WTC11 (cell line): ENCODE data around the gene SCGB1C1. TPM values are rescaled to one million over a fixed set of nuclear protein-coding genes. Genes with fewer than 3 reads are reported as not detected.
A peak's percentile ranks its signal among the peaks of the same experiment; 100 is the strongest.

Experiments
- ATAC-seq: fragments of 200-7000 bp; cut with Tn5 transposase; 2 replicates; pipeline ENCODE4 v1.10.0; 2021; ENCODE audit warnings: mild to moderate bottlenecking, moderate library complexity
- CTCF ChIA-PET: fragments of 300-600 bp; sonication (Branson Sonifier 250); formaldehyde crosslinking; loops from one replicate; lab custom pipeline; 2021; ENCODE audit warnings: antibody characterized with exemption; lab: Charles Lee
- POLR2A ChIA-PET: fragments of 350-600 bp; sonication (Branson Sonifier 250); formaldehyde crosslinking; loops from one replicate; lab custom pipeline; 2021; ENCODE audit warnings: antibody characterized with exemption; lab: Charles Lee
- DNase-seq: peaks from one replicate; pipeline ENCODE4 v3.0.0; 2021; ENCODE audit warnings: low spot score
- H3K27ac Mint-ChIP-seq: 2 replicates; pipeline ENCODE4 v1.8.0; 2021; ENCODE audit warnings: mixed read lengths
- H3K27me3 Mint-ChIP-seq: 2 replicates; pipeline ENCODE4 v1.8.0; 2021; ENCODE audit warnings: low read depth, mild to moderate bottlenecking, moderate library complexity, mixed read lengths
- H3K36me3 Mint-ChIP-seq: 2 replicates; pipeline ENCODE4 v1.8.0; 2021; ENCODE audit warnings: mixed read lengths
- H3K4me1 Mint-ChIP-seq: 2 replicates; pipeline ENCODE4 v1.8.0; 2022; ENCODE audit warnings: mixed read lengths
- H3K4me3 Mint-ChIP-seq: 2 replicates; pipeline ENCODE4 v1.8.0; 2021; ENCODE audit warnings: mild to moderate bottlenecking, moderate library complexity, mixed read lengths
- H3K9me3 Mint-ChIP-seq: 2 replicates; pipeline ENCODE4 v1.8.0; 2021; ENCODE audit warnings: mixed read lengths
- ELF4 ChIP-seq: sonication (generic); formaldehyde crosslinking; IDR thresholded peaks from 2 replicates; pipeline ENCODE4 v1.8.1; 2022; ENCODE audit warnings: low read depth, mild to moderate bottlenecking, moderate library complexity, missing genetic modification reagents
- FOXP1 ChIP-seq: sonication (generic); formaldehyde crosslinking; IDR thresholded peaks from 2 replicates; pipeline ENCODE4 v1.8.0; 2022; ENCODE audit warnings: missing genetic modification reagents, mild to moderate bottlenecking, moderate library complexity, borderline replicate concordance
- NR2C2 ChIP-seq: sonication (generic); formaldehyde crosslinking; IDR thresholded peaks from 2 replicates; pipeline ENCODE4 v1.8.0; 2022; ENCODE audit warnings: mild to moderate bottlenecking, missing genetic modification reagents
- PRRX2 ChIP-seq: fragments of 250-450 bp; sonication (Bioruptor Pico); IDR thresholded peaks from 2 replicates; pipeline ENCODE4 v1.8.0; 2021; ENCODE audit warnings: mild to moderate bottlenecking
- RORB ChIP-seq: fragments of 250-450 bp; sonication (Bioruptor Pico); IDR thresholded peaks from 2 replicates; pipeline ENCODE4 v1.9.0; 2021; ENCODE audit warnings: mild to moderate bottlenecking
- SMAD3 ChIP-seq: sonication (generic); formaldehyde crosslinking; IDR thresholded peaks from 2 replicates; pipeline ENCODE4 v1.8.0; 2022; ENCODE audit warnings: missing genetic modification reagents, mild to moderate bottlenecking, borderline replicate concordance
- SMAD4 ChIP-seq: sonication (generic); formaldehyde crosslinking; IDR thresholded peaks from 2 replicates; pipeline ENCODE4 v1.8.0; 2022; ENCODE audit warnings: mild to moderate bottlenecking, missing genetic modification reagents
- TEAD4 ChIP-seq: sonication (generic); formaldehyde crosslinking; IDR thresholded peaks from 2 replicates; pipeline ENCODE4 v1.8.0; 2022; ENCODE audit warnings: mild to moderate bottlenecking, missing genetic modification reagents
- ZBTB21 ChIP-seq: sonication (generic); formaldehyde crosslinking; IDR thresholded peaks from 2 replicates; pipeline ENCODE4 v1.8.1; 2023; ENCODE audit warnings: mild to moderate bottlenecking, missing genetic modification reagents, borderline replicate concordance
- ZNF219 ChIP-seq: sonication (generic); formaldehyde crosslinking; IDR thresholded peaks from 2 replicates; pipeline ENCODE4 v1.8.0; 2023; ENCODE audit warnings: missing genetic modification reagents, mild to moderate bottlenecking, borderline replicate concordance
- ZNF396 ChIP-seq: fragments of 250-450 bp; sonication (Bioruptor Pico); IDR thresholded peaks from 2 replicates; pipeline ENCODE4 v1.8.0; 2021; ENCODE audit warnings: mild to moderate bottlenecking, moderate library complexity, borderline replicate concordance
- total RNA-seq: library from RNA; stranded (reverse); gene quantifications from 3 replicates; pipeline ENCODE4 v1.2.3, GENCODE V29; 2021
- TF ChIP-seq, protein P1 (sequence below): sonication (generic); formaldehyde crosslinking; IDR thresholded peaks from 2 replicates; pipeline ENCODE4 v1.8.1; 2022; ENCODE audit warnings: low read depth, mild to moderate bottlenecking, moderate library complexity, missing genetic modification reagents, borderline replicate concordance
- TF ChIP-seq, protein P2 (sequence below): sonication (generic); formaldehyde crosslinking; IDR thresholded peaks from 2 replicates; pipeline ENCODE4 v1.8.1; 2022; ENCODE audit warnings: missing genetic modification reagents, borderline replicate concordance
- TF ChIP-seq, protein P3 (sequence below): sonication (generic); formaldehyde crosslinking; IDR thresholded peaks from 2 replicates; pipeline ENCODE4 v1.8.1; 2023; ENCODE audit warnings: mild to moderate bottlenecking, moderate library complexity, missing genetic modification reagents
- TF ChIP-seq, protein P4 (sequence below): fragments of 250-450 bp; sonication (Bioruptor Pico); conservative IDR thresholded peaks from 2 replicates; pipeline ENCODE4 v1.9.0; 2021; ENCODE audit warnings: mild to moderate bottlenecking
- TF ChIP-seq, protein P5 (sequence below): sonication (generic); formaldehyde crosslinking; IDR thresholded peaks from 2 replicates; pipeline ENCODE4 v1.8.0; 2023; ENCODE audit warnings: missing genetic modification reagents, mild to moderate bottlenecking, borderline replicate concordance
- TF ChIP-seq, protein P6 (sequence below): sonication (generic); formaldehyde crosslinking; conservative IDR thresholded peaks from 2 replicates; pipeline ENCODE4 v1.8.1; 2022; ENCODE audit warnings: mild to moderate bottlenecking, missing genetic modification reagents
- TF ChIP-seq, protein P7 (sequence below): sonication (generic); formaldehyde crosslinking; IDR thresholded peaks from 2 replicates; pipeline ENCODE4 v1.8.0; 2022; ENCODE audit warnings: mild to moderate bottlenecking, missing genetic modification reagents
- TF ChIP-seq, protein P8 (sequence below): sonication (generic); formaldehyde crosslinking; IDR thresholded peaks from 2 replicates; pipeline ENCODE4 v1.8.0; 2022; ENCODE audit warnings: mild to moderate bottlenecking, missing genetic modification reagents
- TF ChIP-seq, protein P9 (sequence below): fragments of 200-600 bp; IDR thresholded peaks from 2 replicates; pipeline ENCODE4 v1.8.0; 2022; ENCODE audit warnings: antibody characterized with exemption

SCGB1C1 gene
- total RNA-seq, 1 experiment from 2014 or later, result not detected

DNA sequence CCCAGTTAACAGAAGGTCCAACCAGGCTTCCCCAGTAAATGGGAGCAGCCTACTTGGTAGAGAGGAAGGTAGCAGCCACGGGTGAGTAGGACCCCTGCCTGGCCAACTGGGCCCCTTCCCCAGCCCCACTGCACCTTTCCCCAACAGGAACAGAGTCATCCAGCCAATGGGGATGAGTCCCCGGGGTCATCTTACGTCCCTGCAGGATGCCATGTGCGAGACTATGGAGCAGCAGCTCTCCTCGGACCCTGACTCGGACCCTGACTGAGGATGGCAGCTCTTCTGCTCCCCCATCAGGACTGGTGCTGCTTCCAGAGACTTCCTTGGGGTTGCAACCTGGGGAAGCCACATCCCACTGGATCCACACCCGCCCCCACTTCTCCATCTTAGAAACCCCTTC is 21.2 kb downstream of the SCGB1C1 start:
- no peak for ATAC-seq
- ChIA-PET CTCF (interaction anchor here (3.2 kb wide), 1 partner anchor 37 kb away, joined by 10 read pairs; no protein-coding TSS in a partner anchor), POLR2A (no interaction called here)
- H3K4me1 Mint-ChIP-seq, result 0 out of 2 replicates have a peak, but pooled peaks cover 4% of the 10 kb centered on the region
- H3K36me3 Mint-ChIP-seq, result peaks cover 38% of the 10 kb centered on the region
- no peak overlapping the region for H3K27ac Mint-ChIP-seq
- H3K4me3 Mint-ChIP-seq, result no peak overlapping the region
- no peaks in the 10 kb centered on the region for H3K9me3 Mint-ChIP-seq
- H3K27me3 Mint-ChIP-seq, result no peaks in the 10 kb centered on the region
- no peak for DNase-seq
- TF ChIP-seq, protein P1, sequence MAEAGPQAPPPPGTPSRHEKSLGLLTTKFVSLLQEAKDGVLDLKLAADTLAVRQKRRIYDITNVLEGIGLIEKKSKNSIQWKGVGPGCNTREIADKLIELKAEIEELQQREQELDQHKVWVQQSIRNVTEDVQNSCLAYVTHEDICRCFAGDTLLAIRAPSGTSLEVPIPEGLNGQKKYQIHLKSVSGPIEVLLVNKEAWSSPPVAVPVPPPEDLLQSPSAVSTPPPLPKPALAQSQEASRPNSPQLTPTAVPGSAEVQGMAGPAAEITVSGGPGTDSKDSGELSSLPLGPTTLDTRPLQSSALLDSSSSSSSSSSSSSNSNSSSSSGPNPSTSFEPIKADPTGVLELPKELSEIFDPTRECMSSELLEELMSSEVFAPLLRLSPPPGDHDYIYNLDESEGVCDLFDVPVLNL (CRISPR knock-in tag), result no peak
- no peak for TF ChIP-seq RORB (CRISPR knock-in tag)
- no peak for TF ChIP-seq PRRX2
- no peak for TF ChIP-seq SMAD4 (CRISPR knock-in tag)
- TF ChIP-seq ZBTB21 (CRISPR knock-in tag), result no peak
- no peak for TF ChIP-seq ELF4 (CRISPR knock-in tag)
- TF ChIP-seq, protein P2, sequence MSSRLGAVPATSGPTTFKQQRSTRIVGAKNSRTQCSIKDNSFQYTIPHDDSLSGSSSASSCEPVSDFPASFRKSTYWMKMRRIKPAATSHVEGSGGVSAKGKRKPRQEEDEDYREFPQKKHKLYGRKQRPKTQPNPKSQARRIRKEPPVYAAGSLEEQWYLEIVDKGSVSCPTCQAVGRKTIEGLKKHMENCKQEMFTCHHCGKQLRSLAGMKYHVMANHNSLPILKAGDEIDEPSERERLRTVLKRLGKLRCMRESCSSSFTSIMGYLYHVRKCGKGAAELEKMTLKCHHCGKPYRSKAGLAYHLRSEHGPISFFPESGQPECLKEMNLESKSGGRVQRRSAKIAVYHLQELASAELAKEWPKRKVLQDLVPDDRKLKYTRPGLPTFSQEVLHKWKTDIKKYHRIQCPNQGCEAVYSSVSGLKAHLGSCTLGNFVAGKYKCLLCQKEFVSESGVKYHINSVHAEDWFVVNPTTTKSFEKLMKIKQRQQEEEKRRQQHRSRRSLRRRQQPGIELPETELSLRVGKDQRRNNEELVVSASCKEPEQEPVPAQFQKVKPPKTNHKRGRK, result no peak
- TF ChIP-seq ZNF396 (CRISPR knock-in tag), result no peak
- TF ChIP-seq ZNF219 (CRISPR knock-in tag), result no peak
- TF ChIP-seq, protein P3, sequence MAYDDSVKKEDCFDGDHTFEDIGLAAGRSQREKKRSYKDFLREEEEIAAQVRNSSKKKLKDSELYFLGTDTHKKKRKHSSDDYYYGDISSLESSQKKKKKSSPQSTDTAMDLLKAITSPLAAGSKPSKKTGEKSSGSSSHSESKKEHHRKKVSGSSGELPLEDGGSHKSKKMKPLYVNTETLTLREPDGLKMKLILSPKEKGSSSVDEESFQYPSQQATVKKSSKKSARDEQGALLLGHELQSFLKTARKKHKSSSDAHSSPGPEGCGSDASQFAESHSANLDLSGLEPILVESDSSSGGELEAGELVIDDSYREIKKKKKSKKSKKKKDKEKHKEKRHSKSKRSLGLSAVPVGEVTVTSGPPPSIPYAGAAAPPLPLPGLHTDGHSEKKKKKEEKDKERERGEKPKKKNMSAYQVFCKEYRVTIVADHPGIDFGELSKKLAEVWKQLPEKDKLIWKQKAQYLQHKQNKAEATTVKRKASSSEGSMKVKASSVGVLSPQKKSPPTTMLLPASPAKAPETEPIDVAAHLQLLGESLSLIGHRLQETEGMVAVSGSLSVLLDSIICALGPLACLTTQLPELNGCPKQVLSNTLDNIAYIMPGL, result no peak
- TF ChIP-seq SMAD3 (CRISPR knock-in tag), result no peak

DNA sequence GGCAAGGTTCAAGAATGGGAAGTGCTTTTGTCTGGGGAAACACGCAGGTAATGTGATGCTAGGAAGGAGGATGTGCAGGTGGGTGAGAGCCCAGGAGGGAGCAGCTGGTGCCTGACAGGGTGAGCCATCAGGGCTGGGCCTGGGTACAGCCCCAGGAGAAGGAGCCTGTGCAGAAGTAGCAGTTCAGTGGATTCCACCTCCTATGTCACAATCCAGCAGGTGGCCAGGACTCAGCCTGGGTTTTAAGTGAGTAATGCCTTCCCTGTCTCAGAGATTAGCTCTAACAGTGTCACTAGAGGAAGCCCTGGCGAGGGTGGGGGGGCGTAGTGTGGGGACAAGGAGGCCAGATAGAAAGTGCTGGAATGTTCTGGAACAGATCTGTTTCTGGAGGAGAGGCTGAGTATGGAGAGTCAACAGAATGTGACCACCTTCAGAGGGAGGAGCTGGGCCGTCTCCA is 22.7 kb downstream of the SCGB1C1 start:
- Mint-ChIP-seq H3K27me3 (no peaks in the 10 kb centered on the region), H3K9me3 (no peaks in the 10 kb centered on the region), H3K4me3 (no peak overlapping the region), H3K4me1 (no peaks in the 10 kb centered on the region), H3K36me3 (peaks cover 29% of the 10 kb centered on the region), H3K27ac (0 out of 2 replicates have a peak overlapping the region, but pooled peaks have one; percentile 36)
- ChIA-PET POLR2A (no interaction called here), CTCF (interaction anchor here (0.7 to 1.3 kb wide), 3 partner anchors 35 to 175 kb away, joined by 3 to 5 read pairs (median 3); no protein-coding TSS in a partner anchor)
- ATAC-seq (no peak; the same call in 1 of the 2 replicates), DNase-seq (no peak)
- TF ChIP-seq, protein P4, sequence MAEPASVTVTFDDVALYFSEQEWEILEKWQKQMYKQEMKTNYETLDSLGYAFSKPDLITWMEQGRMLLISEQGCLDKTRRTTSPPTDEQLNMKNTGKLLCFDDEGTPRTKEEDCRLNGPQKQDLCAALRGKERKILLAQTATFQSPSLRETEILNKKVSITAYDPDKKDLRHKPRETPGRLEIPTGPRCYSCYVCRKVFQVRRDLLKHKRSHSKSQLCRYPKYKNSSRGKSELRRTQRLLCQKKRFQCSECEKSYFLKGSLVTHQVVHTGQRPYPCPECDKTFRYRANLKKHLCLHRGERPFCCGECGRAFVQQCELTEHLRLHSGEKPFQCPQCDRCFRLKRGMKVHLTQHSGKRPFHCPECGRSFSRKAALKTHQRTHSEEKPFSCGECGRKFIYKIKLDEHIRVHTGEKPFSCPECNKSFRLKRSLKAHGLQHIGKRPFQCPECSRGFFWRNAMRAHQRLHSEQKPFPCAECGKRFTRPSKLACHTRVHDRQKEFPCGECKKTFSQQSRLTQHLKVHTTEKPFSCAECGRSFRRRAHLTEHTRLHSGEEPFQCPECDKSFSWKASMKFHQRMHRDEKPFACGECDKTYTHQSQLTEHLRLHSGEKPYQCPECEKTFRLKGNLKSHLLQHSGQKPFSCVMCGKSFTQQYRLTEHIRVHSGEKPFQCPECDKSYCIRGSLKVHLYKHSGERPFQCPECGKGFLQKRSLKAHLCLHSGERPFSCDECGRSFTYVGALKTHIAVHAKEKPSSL (CRISPR knock-in tag), result no peak
- TF ChIP-seq, protein P5, sequence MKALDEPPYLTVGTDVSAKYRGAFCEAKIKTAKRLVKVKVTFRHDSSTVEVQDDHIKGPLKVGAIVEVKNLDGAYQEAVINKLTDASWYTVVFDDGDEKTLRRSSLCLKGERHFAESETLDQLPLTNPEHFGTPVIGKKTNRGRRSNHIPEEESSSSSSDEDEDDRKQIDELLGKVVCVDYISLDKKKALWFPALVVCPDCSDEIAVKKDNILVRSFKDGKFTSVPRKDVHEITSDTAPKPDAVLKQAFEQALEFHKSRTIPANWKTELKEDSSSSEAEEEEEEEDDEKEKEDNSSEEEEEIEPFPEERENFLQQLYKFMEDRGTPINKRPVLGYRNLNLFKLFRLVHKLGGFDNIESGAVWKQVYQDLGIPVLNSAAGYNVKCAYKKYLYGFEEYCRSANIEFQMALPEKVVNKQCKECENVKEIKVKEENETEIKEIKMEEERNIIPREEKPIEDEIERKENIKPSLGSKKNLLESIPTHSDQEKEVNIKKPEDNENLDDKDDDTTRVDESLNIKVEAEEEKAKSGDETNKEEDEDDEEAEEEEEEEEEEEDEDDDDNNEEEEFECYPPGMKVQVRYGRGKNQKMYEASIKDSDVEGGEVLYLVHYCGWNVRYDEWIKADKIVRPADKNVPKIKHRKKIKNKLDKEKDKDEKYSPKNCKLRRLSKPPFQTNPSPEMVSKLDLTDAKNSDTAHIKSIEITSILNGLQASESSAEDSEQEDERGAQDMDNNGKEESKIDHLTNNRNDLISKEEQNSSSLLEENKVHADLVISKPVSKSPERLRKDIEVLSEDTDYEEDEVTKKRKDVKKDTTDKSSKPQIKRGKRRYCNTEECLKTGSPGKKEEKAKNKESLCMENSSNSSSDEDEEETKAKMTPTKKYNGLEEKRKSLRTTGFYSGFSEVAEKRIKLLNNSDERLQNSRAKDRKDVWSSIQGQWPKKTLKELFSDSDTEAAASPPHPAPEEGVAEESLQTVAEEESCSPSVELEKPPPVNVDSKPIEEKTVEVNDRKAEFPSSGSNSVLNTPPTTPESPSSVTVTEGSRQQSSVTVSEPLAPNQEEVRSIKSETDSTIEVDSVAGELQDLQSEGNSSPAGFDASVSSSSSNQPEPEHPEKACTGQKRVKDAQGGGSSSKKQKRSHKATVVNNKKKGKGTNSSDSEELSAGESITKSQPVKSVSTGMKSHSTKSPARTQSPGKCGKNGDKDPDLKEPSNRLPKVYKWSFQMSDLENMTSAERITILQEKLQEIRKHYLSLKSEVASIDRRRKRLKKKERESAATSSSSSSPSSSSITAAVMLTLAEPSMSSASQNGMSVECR, result no peak
- TF ChIP-seq, protein P6, sequence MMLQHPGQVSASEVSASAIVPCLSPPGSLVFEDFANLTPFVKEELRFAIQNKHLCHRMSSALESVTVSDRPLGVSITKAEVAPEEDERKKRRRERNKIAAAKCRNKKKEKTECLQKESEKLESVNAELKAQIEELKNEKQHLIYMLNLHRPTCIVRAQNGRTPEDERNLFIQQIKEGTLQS (CRISPR knock-in tag), result no peak
- TF ChIP-seq PRRX2, result no peak
- TF ChIP-seq, protein P7, sequence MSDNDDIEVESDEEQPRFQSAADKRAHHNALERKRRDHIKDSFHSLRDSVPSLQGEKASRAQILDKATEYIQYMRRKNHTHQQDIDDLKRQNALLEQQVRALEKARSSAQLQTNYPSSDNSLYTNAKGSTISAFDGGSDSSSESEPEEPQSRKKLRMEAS (CRISPR knock-in tag), result no peak
- TF ChIP-seq ZNF396 (CRISPR knock-in tag), result no peak
- no peak for TF ChIP-seq NR2C2 (CRISPR knock-in tag)
- TF ChIP-seq, protein P8, sequence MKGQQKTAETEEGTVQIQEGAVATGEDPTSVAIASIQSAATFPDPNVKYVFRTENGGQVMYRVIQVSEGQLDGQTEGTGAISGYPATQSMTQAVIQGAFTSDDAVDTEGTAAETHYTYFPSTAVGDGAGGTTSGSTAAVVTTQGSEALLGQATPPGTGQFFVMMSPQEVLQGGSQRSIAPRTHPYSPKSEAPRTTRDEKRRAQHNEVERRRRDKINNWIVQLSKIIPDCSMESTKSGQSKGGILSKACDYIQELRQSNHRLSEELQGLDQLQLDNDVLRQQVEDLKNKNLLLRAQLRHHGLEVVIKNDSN (CRISPR knock-in tag), result no peak
- TF ChIP-seq, protein P9, sequence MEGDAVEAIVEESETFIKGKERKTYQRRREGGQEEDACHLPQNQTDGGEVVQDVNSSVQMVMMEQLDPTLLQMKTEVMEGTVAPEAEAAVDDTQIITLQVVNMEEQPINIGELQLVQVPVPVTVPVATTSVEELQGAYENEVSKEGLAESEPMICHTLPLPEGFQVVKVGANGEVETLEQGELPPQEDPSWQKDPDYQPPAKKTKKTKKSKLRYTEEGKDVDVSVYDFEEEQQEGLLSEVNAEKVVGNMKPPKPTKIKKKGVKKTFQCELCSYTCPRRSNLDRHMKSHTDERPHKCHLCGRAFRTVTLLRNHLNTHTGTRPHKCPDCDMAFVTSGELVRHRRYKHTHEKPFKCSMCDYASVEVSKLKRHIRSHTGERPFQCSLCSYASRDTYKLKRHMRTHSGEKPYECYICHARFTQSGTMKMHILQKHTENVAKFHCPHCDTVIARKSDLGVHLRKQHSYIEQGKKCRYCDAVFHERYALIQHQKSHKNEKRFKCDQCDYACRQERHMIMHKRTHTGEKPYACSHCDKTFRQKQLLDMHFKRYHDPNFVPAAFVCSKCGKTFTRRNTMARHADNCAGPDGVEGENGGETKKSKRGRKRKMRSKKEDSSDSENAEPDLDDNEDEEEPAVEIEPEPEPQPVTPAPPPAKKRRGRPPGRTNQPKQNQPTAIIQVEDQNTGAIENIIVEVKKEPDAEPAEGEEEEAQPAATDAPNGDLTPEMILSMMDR, result no peak
- no peak for TF ChIP-seq TEAD4 (CRISPR knock-in tag)
- TF ChIP-seq FOXP1, result no peak
